MG63 (cell line): ENCODE results near the gene BCL2A1. TPM values are rescaled to one million over a fixed set of nuclear protein-coding genes. Genes with fewer than 3 reads are reported as not detected.
"Not testable (repeated sequence)": the region's sequence is repeated elsewhere in the genome, so short reads cannot be mapped to it uniquely, and the experiment has no call there.

Source experiments
- DNase-seq: peaks from one replicate; pipeline ENCODE4 v3.0.0-alpha.2; 2020
- H3K27me3 ChIP-seq: fragments of 250-450 bp; sonication (Bioruptor Pico); 2 replicates; pipeline ENCODE4 v1.5.1; 2020; ENCODE audit warnings: mild to moderate bottlenecking, moderate library complexity
- H3K36me3 ChIP-seq: fragments of 250-450 bp; sonication (Bioruptor Pico); 2 replicates; pipeline ENCODE4 v1.5.1; 2020; ENCODE audit warnings: mild to moderate bottlenecking, moderate library complexity
- H3K4me3 ChIP-seq: fragments of 250-450 bp; sonication (Bioruptor Pico); 2 replicates; pipeline ENCODE4 v1.5.1; 2020; ENCODE audit warnings: mild to moderate bottlenecking, moderate library complexity
- H3K9me3 ChIP-seq: fragments of 250-450 bp; sonication (Bioruptor Pico); 2 replicates; pipeline ENCODE4 v1.5.1; 2020; ENCODE audit warnings: mild to moderate bottlenecking, moderate library complexity
- total RNA-seq: library from RNA; depleted of rRNA; stranded (reverse); fragments of >200 nt; shearing (Covaris generic); gene quantifications from 2 replicates; pipeline ENCODE4 v1.2.3, GENCODE V29; 2014; ENCODE audit warnings: low replicate concordance

Gene BCL2A1
- total RNA-seq, 1 experiment from 2014 or later: not detected

- H3K27me3 ChIP-seq: no peaks in the 10 kb centered on the region
- DNase-seq: no peak
Observed at GRCh38 chr15:79948095-79948695, 22.8 kb downstream of the BCL2A1 start.

GRCh38 chr15:79947009-79947408, 24.0 kb downstream of the BCL2A1 start:
- no peak overlapping the region for H3K4me3 ChIP-seq
- H3K27me3 ChIP-seq: no peaks in the 10 kb centered on the region
- H3K36me3 ChIP-seq: no peaks in the 10 kb centered on the region

More at GRCh38 chr15:79948095-79948695, 22.8 kb downstream of the BCL2A1 start:
- Histone ChIP-seq H3K4me3 (no peak overlapping the region), H3K36me3 (no peaks in the 10 kb centered on the region), H3K9me3 (no peaks in the 10 kb centered on the region)

GRCh38 chr15:79944622-79945021, 26.4 kb downstream of the BCL2A1 start:
- no peak for DNase-seq
- Histone ChIP-seq H3K4me3 (no peak overlapping the region), H3K27me3 (no peaks in the 10 kb centered on the region), H3K36me3 (no peaks in the 10 kb centered on the region), H3K9me3 (no peaks in the 10 kb centered on the region)

More at GRCh38 chr15:79947009-79947408, 24.0 kb downstream of the BCL2A1 start:
- H3K9me3 ChIP-seq: no peaks in the 10 kb centered on the region
- DNase-seq: no peak

- no peaks in the 10 kb centered on the region for H3K9me3 ChIP-seq
- no peak overlapping the region for H3K4me3 ChIP-seq
- no peaks in the 10 kb centered on the region for H3K36me3 ChIP-seq
- no peaks in the 10 kb centered on the region for H3K27me3 ChIP-seq
- DNase-seq: peak; percentile 63
Observed at GRCh38 chr15:79943820-79944219, 27.2 kb downstream of the BCL2A1 start.

GRCh38 chr15:79942741-79943481, 28.1 kb downstream of the BCL2A1 start:
- peak; percentile 14 for DNase-seq
- H3K9me3 ChIP-seq: no peaks in the 10 kb centered on the region

GRCh38 chr15:79939399-79939798, 31.6 kb downstream of the BCL2A1 start:
- no peaks in the 10 kb centered on the region for H3K27me3 ChIP-seq
- peaks cover 3% of the 10 kb centered on the region; the same call in 1 of the 2 replicates for H3K9me3 ChIP-seq
- H3K4me3 ChIP-seq: no peak overlapping the region
- H3K36me3 ChIP-seq: no peaks in the 10 kb centered on the region
- no peak for DNase-seq

More at GRCh38 chr15:79942741-79943481, 28.1 kb downstream of the BCL2A1 start:
- no peak overlapping the region for H3K4me3 ChIP-seq
- no peaks in the 10 kb centered on the region for H3K27me3 ChIP-seq
- no peaks in the 10 kb centered on the region for H3K36me3 ChIP-seq

GRCh38 chr15:79938143-79938542, 32.9 kb downstream of the BCL2A1 start:
- no peaks in the 10 kb centered on the region for H3K36me3 ChIP-seq
- DNase-seq: no peak
- no peak overlapping the region for H3K4me3 ChIP-seq
- H3K27me3 ChIP-seq: no peaks in the 10 kb centered on the region
- H3K9me3 ChIP-seq: peaks cover 3% of the 10 kb centered on the region; the same call in 1 of the 2 replicates

GRCh38 chr15:79935556-79936201, 35.3 kb downstream of the BCL2A1 start:
- not testable (repeated sequence) for DNase-seq, H3K9me3 ChIP-seq, H3K36me3 ChIP-seq, H3K27me3 ChIP-seq, H3K4me3 ChIP-seq

- H3K27me3 ChIP-seq: no peaks in the 10 kb centered on the region; the same call in 1 of the 2 replicates
- H3K36me3 ChIP-seq: no peaks in the 10 kb centered on the region
- H3K9me3 ChIP-seq: peaks cover 3% of the 10 kb centered on the region; the same call in 1 of the 2 replicates
- DNase-seq: peak; percentile 28
- H3K4me3 ChIP-seq: no peak overlapping the region
Observed at GRCh38 chr15:79933231-79933630, 37.8 kb downstream of the BCL2A1 start.

GRCh38 chr15:79932447-79932846, 38.5 kb downstream of the BCL2A1 start:
- Histone ChIP-seq H3K4me3 (no peak overlapping the region), H3K36me3 (no peaks in the 10 kb centered on the region), H3K9me3 (peaks cover 3% of the 10 kb centered on the region; the same call in 1 of the 2 replicates), H3K27me3 (no peaks in the 10 kb centered on the region; the same call in 1 of the 2 replicates)
- no peak for DNase-seq

GRCh38 chr15:79930516-79930915, 40.5 kb downstream of the BCL2A1 start:
- Histone ChIP-seq H3K27me3 (no peaks in the 10 kb centered on the region; the same call in 1 of the 2 replicates), H3K9me3 (no peaks in the 10 kb centered on the region), H3K4me3 (no peak overlapping the region), H3K36me3 (no peaks in the 10 kb centered on the region)
- no peak for DNase-seq

- Histone ChIP-seq H3K9me3 (no peaks in the 10 kb centered on the region; the same call in 1 of the 2 replicates), H3K27me3 (no peaks in the 10 kb centered on the region; the same call in 1 of the 2 replicates), H3K4me3 (no peak overlapping the region), H3K36me3 (no peaks in the 10 kb centered on the region)
- DNase-seq: no peak
Observed at GRCh38 chr15:79929412-79929811, 41.6 kb downstream of the BCL2A1 start.

- not testable (repeated sequence) for H3K27me3 ChIP-seq
- H3K9me3 ChIP-seq: peaks cover 11% of the 10 kb centered on the region
Observed at GRCh38 chr15:79926116-79926515, 44.9 kb downstream of the BCL2A1 start.

GRCh38 chr15:79924379-79924778, 46.6 kb downstream of the BCL2A1 start:
- DNase-seq: no peak
- Histone ChIP-seq H3K4me3 (peak overlapping the region; percentile 84), H3K27me3 (no peaks in the 10 kb centered on the region), H3K36me3 (peaks cover 26% of the 10 kb centered on the region), H3K9me3 (peaks cover 21% of the 10 kb centered on the region)

More at GRCh38 chr15:79926116-79926515, 44.9 kb downstream of the BCL2A1 start:
- not testable (repeated sequence) for DNase-seq, H3K4me3 ChIP-seq
- H3K36me3 ChIP-seq: peaks cover 12% of the 10 kb centered on the region

GRCh38 chr15:79923515-79924169, 47.4 kb downstream of the BCL2A1 start:
- Histone ChIP-seq H3K36me3 (peaks cover 33% of the 10 kb centered on the region), H3K27me3 (no peaks in the 10 kb centered on the region), H3K9me3 (peaks cover 24% of the 10 kb centered on the region), H3K4me3 (peak overlapping the region; percentile 84)
- DNase-seq: peak; percentile 97

- DNase-seq: peak; percentile 69
- no peaks in the 10 kb centered on the region for H3K27me3 ChIP-seq
- peaks cover 27% of the 10 kb centered on the region for H3K9me3 ChIP-seq
- peaks cover 38% of the 10 kb centered on the region for H3K36me3 ChIP-seq
- H3K4me3 ChIP-seq: peak overlapping the region; percentile 84
Observed at GRCh38 chr15:79923079-79923514, 47.9 kb downstream of the BCL2A1 start.
